Measurements from ENCODE around the gene PAN3.

GRCh38 chr13:28316129-28316528 lies 177.8 kb downstream of the PAN3 start:
- no peak for TF ChIP-seq CTCF (IDR thresholded peaks at IDR 0.05; ENCODE audit: insufficient read depth, low read length)
- no peak for TF ChIP-seq POLR2AphosphoS5 (IDR thresholded peaks at IDR 0.05; ENCODE audit: low read depth)
- no peak for TF ChIP-seq GABPA (IDR thresholded peaks at IDR 0.05; ENCODE audit: low read depth)
